Activated effector memory CD4-positive, alpha-beta T cell treated with anti-CD3 and anti-CD28 coated beads, Interleukin-2, amount 50 U/mL, for 16 hours (primary cell): ENCODE measurements around the gene SCAND1.

Experiments
- DNase-seq: peaks from one replicate; pipeline ENCODE4 v3.0.0-alpha.2; 2020

The SCAND1 gene

GRCh38 chr20:35903843-35904242 is 50.5 kb downstream of the SCAND1 start:
- DNase-seq = no peak
